Esophagus muscularis mucosa (tissue), 4 donors: Measurements from ENCODE around the gene PLEKHG4B. TPM values are rescaled to one million over a fixed set of nuclear protein-coding genes. Genes with fewer than 3 reads are reported as not detected.

Source experiments
- DNase-seq: peaks from one replicate; pipeline ENCODE4 v3.0.0-alpha.2; 2017; ENCODE audit errors: extremely low spot score
- H3K27ac ChIP-seq, 4 donors: fragments of 200-600 bp; sonication (generic); replicated peaks in 1 of 4; 1 replicate in 3 of 4; 2 replicates in 1 of 4; pipeline ENCODE4 v1.5.1; 2016 to 2019; ENCODE audit warnings: mild to moderate bottlenecking in 1 of 4
- H3K27me3 ChIP-seq, 4 donors: fragments of 200-600 bp; sonication (generic); one replicate each; pipeline versions ENCODE4 v1.5.1 to v1.6.0; 2016 to 2019
- H3K36me3 ChIP-seq, 4 donors: fragments of 200-600 bp; sonication (generic); one replicate each; pipeline ENCODE4 v1.5.1; 2016 to 2019
- H3K4me1 ChIP-seq, 4 donors: fragments of 200-600 bp; sonication (generic); one replicate each; pipeline ENCODE4 v1.5.1; 2016 to 2019
- H3K4me3 ChIP-seq, 4 donors: fragments of 200-600 bp; sonication (generic); 1 replicate in 2 of 4; 2 replicates in 2 of 4; pipeline ENCODE4 v1.5.1; 2016 to 2019; ENCODE audit warnings: mild to moderate bottlenecking in 4 of 4, moderate library complexity in 1 of 4
- H3K9me3 ChIP-seq, 4 donors: fragments of 200-600 bp; sonication (generic); 1 replicate in 3 of 4; 2 replicates in 1 of 4; pipeline ENCODE4 v1.5.1; 2016 to 2019
- EP300 ChIP-seq: sonication (generic); formaldehyde crosslinking; IDR thresholded peaks from one replicate; pipeline ENCODE4 v1.6.1; 2017; ENCODE audit warnings: antibody characterized with exemption
- POLR2A ChIP-seq: fragments of 450-650 bp; IDR thresholded peaks from one replicate; pipeline ENCODE4 v1.6.1; 2017; ENCODE audit warnings: antibody characterized with exemption, moderate library complexity, mild to moderate bottlenecking, low read depth
- POLR2AphosphoS5 ChIP-seq, 2 donors: sonication (generic); formaldehyde crosslinking; IDR thresholded peaks; one replicate each; pipeline ENCODE4 v1.6.1; 2017; ENCODE audit warnings: antibody characterized with exemption in 2 of 2
- WGBS: methylation state at CpG from one replicate; pipeline ENCODE4 v1.1.5; 2018; 5-methylcytosine and 5-hydroxymethylcytosine counted together
- intact Hi-C: fragments of 100-400 bp; cut with DNase I; formaldehyde crosslinking; loops from one replicate; pipeline ENCODE4 v1.15.1; 2023
- total RNA-seq, 4 donors: library from RNA; depleted of rRNA; stranded (reverse); fragments of >200 nt; gene quantifications; one replicate each; pipeline versions ENCODE4 v1.1.0 to v1.2.1, GENCODE V29; 2016
- TF ChIP-seq, protein P1 (sequence below), 3 experiments: fragments of 200-600 bp in 2 of 3; fragments of 450-650 bp in 1 of 3; sonication (generic) in 2 of 3; IDR thresholded peaks; one replicate each; pipeline ENCODE4 v1.5.1; 2017 to 2019; ENCODE audit warnings: antibody characterized with exemption in 3 of 3, mild to moderate bottlenecking in 2 of 3, moderate library complexity in 1 of 3

The PLEKHG4B gene
- total RNA-seq, 4 donors from 2014 or later: under 0.01 to 0.46 TPM; not detected in 2

DNA sequence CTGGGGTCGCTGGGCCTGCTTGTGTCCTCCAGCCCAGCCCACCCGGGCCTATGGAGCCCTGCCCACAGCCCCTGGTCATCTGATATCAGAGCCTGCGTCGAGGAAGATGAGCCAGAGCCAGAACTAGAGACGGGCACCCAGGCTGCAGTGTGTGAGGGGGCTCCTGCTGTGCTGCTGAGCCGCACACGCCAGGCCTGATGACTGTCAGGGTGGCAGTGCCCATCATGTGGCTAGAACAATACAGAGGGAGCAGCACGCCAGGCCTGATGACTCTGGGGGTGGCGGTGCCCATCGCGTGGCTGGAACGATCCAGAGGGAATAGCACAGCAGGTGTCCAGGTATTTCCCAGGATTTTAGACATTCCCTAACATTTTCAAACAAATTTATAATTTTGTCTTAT, 90.2 kb downstream of the PLEKHG4B start:
- H3K27ac ChIP-seq: no peak overlapping the region
- no peaks in the 10 kb centered on the region for H3K9me3 ChIP-seq
- intact Hi-C loops: no loop called here
- DNase-seq: no peak
- H3K27me3 ChIP-seq: peaks cover 0 to 17% (median 0%) of the 10 kb centered on the region in 4 donors
- peaks cover 0 to 16% (median 0%) of the 10 kb centered on the region in 4 donors for H3K4me1 ChIP-seq
- TF ChIP-seq POLR2AphosphoS5 (IDR thresholded peaks at IDR 0.05) (no peak), POLR2A (no peak), EP300 (no peak)
- TF ChIP-seq, protein P1, sequence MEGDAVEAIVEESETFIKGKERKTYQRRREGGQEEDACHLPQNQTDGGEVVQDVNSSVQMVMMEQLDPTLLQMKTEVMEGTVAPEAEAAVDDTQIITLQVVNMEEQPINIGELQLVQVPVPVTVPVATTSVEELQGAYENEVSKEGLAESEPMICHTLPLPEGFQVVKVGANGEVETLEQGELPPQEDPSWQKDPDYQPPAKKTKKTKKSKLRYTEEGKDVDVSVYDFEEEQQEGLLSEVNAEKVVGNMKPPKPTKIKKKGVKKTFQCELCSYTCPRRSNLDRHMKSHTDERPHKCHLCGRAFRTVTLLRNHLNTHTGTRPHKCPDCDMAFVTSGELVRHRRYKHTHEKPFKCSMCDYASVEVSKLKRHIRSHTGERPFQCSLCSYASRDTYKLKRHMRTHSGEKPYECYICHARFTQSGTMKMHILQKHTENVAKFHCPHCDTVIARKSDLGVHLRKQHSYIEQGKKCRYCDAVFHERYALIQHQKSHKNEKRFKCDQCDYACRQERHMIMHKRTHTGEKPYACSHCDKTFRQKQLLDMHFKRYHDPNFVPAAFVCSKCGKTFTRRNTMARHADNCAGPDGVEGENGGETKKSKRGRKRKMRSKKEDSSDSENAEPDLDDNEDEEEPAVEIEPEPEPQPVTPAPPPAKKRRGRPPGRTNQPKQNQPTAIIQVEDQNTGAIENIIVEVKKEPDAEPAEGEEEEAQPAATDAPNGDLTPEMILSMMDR (IDR thresholded peaks at IDR 0.05): no peak
- no peaks in the 10 kb centered on the region for H3K36me3 ChIP-seq
- H3K4me3 ChIP-seq: no peak overlapping the region
- 92% methylated on average over 11 of the region's 12 CpGs for WGBS

DNA sequence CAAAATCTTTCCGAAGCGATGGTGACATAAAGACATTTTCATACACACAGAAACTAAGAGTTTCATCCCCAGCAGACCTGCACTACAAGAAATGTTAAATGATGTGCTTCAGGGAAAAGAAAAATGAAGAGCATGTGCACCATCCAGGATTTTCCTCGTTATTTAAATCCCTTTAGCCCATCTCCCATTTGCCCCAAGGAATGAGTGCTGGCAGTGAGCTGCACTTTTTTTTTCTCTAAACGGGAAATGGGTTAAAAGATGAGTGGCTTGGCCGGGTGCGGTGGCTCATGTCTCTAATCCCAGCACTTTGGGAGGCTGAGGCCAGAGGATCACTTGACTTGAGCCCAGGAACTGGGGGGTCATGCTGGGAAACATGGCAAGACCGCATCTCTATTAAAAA, 92.5 kb downstream of the PLEKHG4B start:
- 70% methylated on average over 7 of the region's 7 CpGs for WGBS
- Histone ChIP-seq H3K4me3 (no peak overlapping the region), H3K27ac (peak overlapping the region in 2 of 4 donors; percentile 33 to 69), H3K27me3 (peaks cover 0 to 31% (median 0%) of the 10 kb centered on the region in 4 donors), H3K36me3 (no peaks in the 10 kb centered on the region), H3K9me3 (no peaks in the 10 kb centered on the region), H3K4me1 (peaks cover 13 to 33% (median 18%) of the 10 kb centered on the region in 4 donors)
- TF ChIP-seq POLR2A: no peak
- TF ChIP-seq POLR2AphosphoS5 (IDR thresholded peaks at IDR 0.05): peak in 1 of 2 donors; percentile 40
- TF ChIP-seq, protein P1 (IDR thresholded peaks at IDR 0.05): no peak
- intact Hi-C loops: no loop called here
- DNase-seq: no peak

DNA sequence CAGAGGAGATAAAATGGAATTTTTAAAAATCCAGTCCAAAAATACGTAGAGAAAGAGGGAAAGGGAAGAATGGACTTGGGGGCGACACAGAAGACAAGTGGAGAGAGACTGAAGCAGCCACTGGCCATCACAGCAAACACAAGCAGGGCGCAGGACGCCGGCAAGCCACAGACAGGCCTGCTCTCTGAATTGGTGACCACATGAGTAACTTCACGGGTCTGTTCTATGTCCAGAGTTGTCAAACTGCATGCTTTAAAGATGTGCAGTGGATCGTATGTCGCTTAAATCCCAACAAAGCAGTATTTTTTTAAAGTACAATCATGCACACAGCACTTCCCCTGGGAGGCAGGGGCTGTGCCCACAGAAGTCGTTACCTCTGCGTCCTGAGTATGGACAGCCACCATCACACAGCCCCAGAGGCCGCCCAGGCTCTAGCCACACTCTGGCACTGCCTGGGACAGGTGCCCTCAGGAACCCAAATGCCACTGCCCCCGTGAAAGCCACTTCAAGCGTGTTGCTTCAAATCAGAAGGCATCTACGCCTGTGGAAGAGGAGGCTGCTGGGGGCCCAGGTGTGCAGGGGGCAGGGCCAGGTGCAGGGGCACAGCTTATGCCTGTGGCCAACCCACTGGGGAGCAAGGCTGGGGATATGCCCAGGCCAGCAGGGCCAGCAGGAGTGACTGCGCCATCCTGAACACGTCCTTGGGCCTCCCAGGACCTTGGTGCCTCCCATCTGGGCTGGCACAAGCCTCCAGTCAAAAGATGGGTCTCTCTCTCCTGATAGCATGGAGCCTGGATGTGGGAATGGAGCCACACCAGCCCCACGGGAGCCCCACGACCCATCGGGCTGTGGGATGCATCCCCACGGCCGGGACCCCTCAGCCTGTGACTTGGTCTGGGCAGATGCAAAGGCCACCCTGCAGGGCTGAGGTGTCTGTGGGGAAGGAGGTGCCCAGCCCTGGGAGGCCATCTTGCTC, 93.4 kb downstream of the PLEKHG4B start:
- Histone ChIP-seq H3K27ac (peak overlapping the region in 1 of 4 donors; percentile 69), H3K27me3 (peaks cover 0 to 31% (median 0%) of the 10 kb centered on the region in 4 donors), H3K4me3 (no peak overlapping the region), H3K36me3 (no peaks in the 10 kb centered on the region), H3K4me1 (peaks cover 16 to 34% (median 21%) of the 10 kb centered on the region in 4 donors), H3K9me3 (no peaks in the 10 kb centered on the region)
- TF ChIP-seq POLR2AphosphoS5 (IDR thresholded peaks at IDR 0.05) (no peak), POLR2A (no peak), EP300 (no peak)
- TF ChIP-seq, protein P1 (IDR thresholded peaks at IDR 0.05): no peak
- DNase-seq: no peak
- WGBS: 78% methylated on average over 20 of the region's 21 CpGs
- intact Hi-C loops: no loop called here

DNA sequence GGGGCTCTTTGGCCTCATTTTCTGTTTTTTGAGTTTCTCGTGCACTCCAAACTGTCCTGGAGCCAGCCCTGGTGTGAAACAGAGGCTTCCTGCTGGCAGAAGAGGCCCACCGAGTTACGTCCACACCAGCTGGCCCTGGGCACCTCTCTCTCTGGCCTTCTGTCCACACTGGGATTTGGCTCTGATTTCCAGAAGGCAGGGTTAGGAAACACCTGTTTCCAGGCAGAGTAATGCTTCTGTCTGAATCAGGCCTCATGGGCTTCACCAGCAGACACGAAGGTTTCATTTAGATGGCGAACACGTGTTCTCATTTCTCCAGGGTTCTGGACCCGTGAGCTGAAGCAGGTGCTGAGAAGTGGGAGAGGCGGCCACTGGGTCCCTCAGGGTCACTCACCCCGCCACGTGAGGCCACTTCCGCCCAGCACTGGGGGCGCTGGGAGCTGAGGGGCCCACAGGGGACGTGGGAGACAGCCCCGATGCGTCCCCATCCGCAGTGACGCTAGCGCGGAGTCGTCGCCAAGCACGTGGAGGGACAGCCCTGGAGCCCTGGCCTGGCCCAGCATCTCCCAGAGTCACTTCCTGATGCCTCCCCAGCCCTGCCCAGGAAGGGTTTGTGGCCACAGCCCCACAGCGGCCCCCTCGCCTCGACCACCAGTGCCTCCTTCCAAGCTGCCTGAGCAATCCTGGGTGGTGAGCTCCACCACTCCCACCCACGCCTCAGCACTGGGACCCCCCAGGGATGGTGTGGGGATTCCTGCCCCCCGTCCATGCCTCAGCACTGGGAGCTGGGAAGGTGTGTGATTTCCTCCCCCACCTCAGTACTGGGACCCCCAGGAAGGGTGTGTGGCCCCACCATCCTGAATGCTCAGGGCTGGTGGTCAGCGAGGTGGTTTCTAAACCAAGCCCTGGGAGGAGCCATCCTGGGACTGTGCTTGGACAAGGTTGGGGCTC, 94.4 kb downstream of the PLEKHG4B start:
- no peak for TF ChIP-seq POLR2AphosphoS5 (IDR thresholded peaks at IDR 0.05)
- intact Hi-C loops: no loop called here
- no peak overlapping the region for H3K27ac ChIP-seq
- DNase-seq: no peak
- H3K4me3 ChIP-seq: no peak overlapping the region
- no peaks in the 10 kb centered on the region for H3K9me3 ChIP-seq
- whole genome bisulfite sequencing: 91% methylated on average over 10 of the region's 28 CpGs
- peaks cover 21 to 43% (median 28%) of the 10 kb centered on the region in 4 donors for H3K4me1 ChIP-seq
- no peaks in the 10 kb centered on the region for H3K36me3 ChIP-seq
- peaks cover 0 to 34% (median 0%) of the 10 kb centered on the region in 4 donors for H3K27me3 ChIP-seq
